ENCODE results near the gene UBASH3B.

Gene UBASH3B

DNA sequence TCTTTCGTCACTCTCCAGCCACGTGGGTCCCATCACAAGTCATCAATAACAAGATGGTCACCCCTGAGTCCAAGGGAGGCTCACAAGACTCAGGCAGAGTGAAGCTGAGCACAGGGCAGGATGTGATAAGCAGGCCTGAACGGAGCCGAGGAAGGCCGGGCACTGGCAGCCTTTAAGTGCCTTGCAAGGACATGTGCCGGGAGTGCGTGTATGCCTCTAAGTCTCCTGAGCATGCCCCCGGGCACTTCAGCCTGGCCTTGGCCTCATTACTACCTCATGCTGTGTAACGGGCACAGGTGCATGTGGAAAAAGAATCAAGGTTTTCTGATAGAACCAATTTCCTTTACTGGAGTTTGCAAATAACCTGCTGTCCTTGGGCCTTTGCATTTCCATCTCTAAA lies 55.8 kb downstream of the UBASH3B start:
- DNase-seq (ENCODE audit: low read depth in 2 of 2), result no peak
- no peak overlapping the region for H3K4me3 ChIP-seq (replicated peaks in 1 of 2; ENCODE audit: low read depth in 2 of 2, low read length in 2 of 2)
- no peak for TF ChIP-seq CTCF (IDR thresholded peaks at IDR 0.05; ENCODE audit: low read depth, low read length)

GRCh38 chr11:122711831-122712381 lies 56.4 kb downstream of the UBASH3B start:
- peak; percentile 60 to 68 for DNase-seq (ENCODE audit: low read depth in 2 of 2)
- TF ChIP-seq CTCF (IDR thresholded peaks at IDR 0.05; ENCODE audit: low read depth, low read length), result peak; percentile 21
- no peak overlapping the region for H3K4me3 ChIP-seq (replicated peaks in 1 of 2; ENCODE audit: low read depth in 2 of 2, low read length in 2 of 2)

DNA sequence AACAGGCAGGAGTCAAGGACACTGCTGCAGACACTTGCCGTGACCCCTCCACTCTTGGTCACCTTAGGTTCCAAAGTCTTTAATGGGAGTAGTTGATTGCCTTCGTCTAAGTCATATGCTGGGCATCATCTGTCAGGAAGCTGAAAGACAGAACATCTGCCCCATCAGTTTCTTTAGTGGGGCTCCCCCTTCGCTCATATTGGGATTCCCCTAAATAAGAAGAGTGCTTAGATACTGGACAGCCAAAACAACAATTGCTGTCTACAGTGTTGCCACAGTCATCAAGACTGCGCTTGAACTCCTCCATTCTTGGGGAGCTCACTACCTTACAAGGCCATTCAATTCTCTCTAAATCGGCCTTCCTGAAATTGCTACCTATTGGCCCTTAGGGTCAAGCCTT lies 58.5 kb downstream of the UBASH3B start:
- H3K4me3 ChIP-seq (replicated peaks in 1 of 2; ENCODE audit: low read depth in 2 of 2, low read length in 2 of 2), result no peak overlapping the region
- TF ChIP-seq CTCF (IDR thresholded peaks at IDR 0.05; ENCODE audit: low read depth, low read length), result no peak
- DNase-seq (ENCODE audit: low read depth in 2 of 2), result no peak

DNA sequence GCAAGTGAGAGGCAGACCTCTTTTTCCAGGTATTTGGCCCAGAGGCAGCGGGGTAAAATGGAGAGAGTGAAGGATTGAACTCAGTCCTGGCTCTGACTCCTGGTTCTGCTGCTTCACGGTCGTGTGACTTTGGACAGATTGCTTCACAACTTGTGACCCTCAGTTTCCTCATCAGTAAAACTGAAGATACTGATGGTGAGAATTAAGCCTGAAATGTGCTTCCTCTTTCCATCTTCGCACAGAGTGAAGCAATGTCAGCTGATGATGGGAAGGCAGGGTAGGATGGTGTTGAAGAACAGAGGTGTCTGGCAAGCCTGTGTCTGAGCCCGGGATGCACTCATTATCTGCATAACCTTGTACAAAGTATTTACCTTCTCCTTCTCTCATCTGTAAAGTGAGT lies 59.0 kb downstream of the UBASH3B start:
- no peak overlapping the region for H3K4me3 ChIP-seq (replicated peaks in 1 of 2; ENCODE audit: low read depth in 2 of 2, low read length in 2 of 2)
- no peak for DNase-seq (ENCODE audit: low read depth in 2 of 2)
- no peak for TF ChIP-seq CTCF (IDR thresholded peaks at IDR 0.05; ENCODE audit: low read depth, low read length)

GRCh38 chr11:122715548-122716440 lies 60.3 kb downstream of the UBASH3B start:
- TF ChIP-seq CTCF (IDR thresholded peaks at IDR 0.05; ENCODE audit: low read depth, low read length), result no peak
- no peak for DNase-seq (ENCODE audit: low read depth in 2 of 2)
- no peak overlapping the region for H3K4me3 ChIP-seq (replicated peaks in 1 of 2; ENCODE audit: low read depth in 2 of 2, low read length in 2 of 2)

DNA sequence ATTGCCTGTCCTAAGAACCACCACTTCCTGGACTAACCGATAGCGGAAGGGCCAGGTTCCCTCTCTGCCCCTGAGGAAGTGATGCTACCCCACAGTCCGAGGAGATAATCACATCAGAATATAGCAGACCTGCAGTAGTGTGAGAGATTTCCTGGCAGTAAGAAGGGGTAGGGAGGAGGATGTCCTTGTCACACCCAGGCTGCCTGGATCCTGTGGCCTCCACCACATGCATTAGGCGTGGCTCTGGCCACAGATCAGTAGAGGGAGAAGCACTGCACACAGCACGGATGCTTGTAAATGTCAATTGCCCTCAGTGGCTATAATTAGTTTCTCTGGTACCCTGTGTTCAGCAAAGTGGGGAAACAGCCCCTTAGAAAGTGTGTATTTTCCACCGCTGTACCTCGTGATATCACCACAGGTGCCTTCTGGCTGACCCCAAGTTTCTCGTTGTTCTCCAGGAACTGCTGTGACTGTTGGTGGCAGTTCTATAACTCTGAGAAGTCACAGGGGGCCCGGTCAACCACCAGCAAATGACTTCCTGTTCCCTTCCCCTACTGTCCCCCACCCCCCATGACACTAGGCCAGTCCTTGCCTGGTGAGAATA lies 61.8 kb downstream of the UBASH3B start:
- no peak overlapping the region for H3K4me3 ChIP-seq (replicated peaks in 1 of 2; ENCODE audit: low read depth in 2 of 2, low read length in 2 of 2)
- TF ChIP-seq CTCF (IDR thresholded peaks at IDR 0.05; ENCODE audit: low read depth, low read length), result no peak
- no peak for DNase-seq (ENCODE audit: low read depth in 2 of 2)

Measured in cardiac fibroblast (primary cell).